Fibroblast of pulmonary artery (primary cell): ENCODE data around the gene A3GALT2.

Experiments used
- DNase-seq: peaks from one replicate; pipeline ENCODE4 v3.0.0-alpha.2; 2010; ENCODE audit warnings: low read depth
- H3K4me3 ChIP-seq: replicated peaks from 2 replicates; pipeline ENCODE4 v1.5.1; 2011; ENCODE audit warnings: low read depth, mild to moderate bottlenecking, control low read depth, low read length, moderate library complexity
- TF ChIP-seq, protein P1 (sequence below): IDR thresholded peaks from 2 replicates; pipeline ENCODE4 v1.5.1; 2011; ENCODE audit warnings: mild to moderate bottlenecking, control low read depth, low read length, inconsistent platforms; ENCODE audit errors: missing control alignments

The A3GALT2 gene

DNA sequence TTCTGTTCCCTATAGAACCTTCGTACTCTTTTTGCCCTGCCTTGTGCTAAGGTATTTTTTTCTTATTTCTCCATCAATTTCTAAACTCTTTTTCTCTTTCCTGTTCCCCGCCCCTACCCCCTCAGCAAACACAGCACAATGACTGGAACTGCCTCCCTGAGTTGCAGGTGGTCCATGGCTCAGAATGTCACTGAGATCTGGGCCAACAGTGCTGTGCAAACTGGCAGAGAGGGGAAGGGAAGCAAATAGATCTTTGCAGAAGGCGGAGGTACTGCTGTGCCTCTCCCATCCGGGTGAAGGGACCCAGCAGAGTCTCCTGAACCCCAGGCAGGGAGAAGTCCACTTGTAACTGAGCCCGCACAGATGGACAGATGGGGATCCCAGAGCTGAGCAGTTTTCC lies 32.6 kb upstream of the A3GALT2 start:
- TF ChIP-seq, protein P1, sequence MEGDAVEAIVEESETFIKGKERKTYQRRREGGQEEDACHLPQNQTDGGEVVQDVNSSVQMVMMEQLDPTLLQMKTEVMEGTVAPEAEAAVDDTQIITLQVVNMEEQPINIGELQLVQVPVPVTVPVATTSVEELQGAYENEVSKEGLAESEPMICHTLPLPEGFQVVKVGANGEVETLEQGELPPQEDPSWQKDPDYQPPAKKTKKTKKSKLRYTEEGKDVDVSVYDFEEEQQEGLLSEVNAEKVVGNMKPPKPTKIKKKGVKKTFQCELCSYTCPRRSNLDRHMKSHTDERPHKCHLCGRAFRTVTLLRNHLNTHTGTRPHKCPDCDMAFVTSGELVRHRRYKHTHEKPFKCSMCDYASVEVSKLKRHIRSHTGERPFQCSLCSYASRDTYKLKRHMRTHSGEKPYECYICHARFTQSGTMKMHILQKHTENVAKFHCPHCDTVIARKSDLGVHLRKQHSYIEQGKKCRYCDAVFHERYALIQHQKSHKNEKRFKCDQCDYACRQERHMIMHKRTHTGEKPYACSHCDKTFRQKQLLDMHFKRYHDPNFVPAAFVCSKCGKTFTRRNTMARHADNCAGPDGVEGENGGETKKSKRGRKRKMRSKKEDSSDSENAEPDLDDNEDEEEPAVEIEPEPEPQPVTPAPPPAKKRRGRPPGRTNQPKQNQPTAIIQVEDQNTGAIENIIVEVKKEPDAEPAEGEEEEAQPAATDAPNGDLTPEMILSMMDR = no peak
- DNase-seq = no peak
- H3K4me3 ChIP-seq = no peak overlapping the region

GRCh38 chr1:33351281-33351660 lies 30.4 kb upstream of the A3GALT2 start:
- no peak overlapping the region for H3K4me3 ChIP-seq
- TF ChIP-seq, protein P1 = no peak
- DNase-seq = no peak

- DNase-seq = no peak
- TF ChIP-seq, protein P1 = no peak
- peak overlapping the region; percentile 56 for H3K4me3 ChIP-seq
Observed at GRCh38 chr1:33350611-33351280, 29.8 kb upstream of the A3GALT2 start.

GRCh38 chr1:33349778-33350610 lies 29.1 kb upstream of the A3GALT2 start:
- DNase-seq = peak; percentile 77
- TF ChIP-seq, protein P1 = no peak
- H3K4me3 ChIP-seq = peak overlapping the region; percentile 93

- H3K4me3 ChIP-seq = peak overlapping the region; percentile 93
- peak; percentile 42 for DNase-seq
- TF ChIP-seq, protein P1 = no peak
Observed at GRCh38 chr1:33349081-33349759, 28.3 kb upstream of the A3GALT2 start.

GRCh38 chr1:33348676-33349080 lies 27.8 kb upstream of the A3GALT2 start:
- peak overlapping the region; percentile 93 for H3K4me3 ChIP-seq
- TF ChIP-seq, protein P1 = no peak
- DNase-seq = no peak
